ENCODE results near the gene PKDREJ. TPM values are rescaled to one million over a fixed set of nuclear protein-coding genes. Genes with fewer than 3 reads are reported as not detected.

Gene PKDREJ
- polyA plus RNA-seq, 1 donor (not counting 4 experiments of a cell fraction or from before 2014, with no cell fraction given) = 0.01 TPM

- no peak overlapping the region for H3K9ac ChIP-seq (ENCODE audit: control insufficient read depth, extremely low read depth, insufficient read depth, low read length)
- H3K9me3 ChIP-seq (ENCODE audit: control insufficient read depth, low read depth, low read length) = no peaks in the 10 kb centered on the region
- peaks cover 12% of the 10 kb centered on the region for H3K79me2 ChIP-seq (ENCODE audit: control insufficient read depth, insufficient read depth, low read length)
- H2AFZ ChIP-seq (ENCODE audit: control insufficient read depth, low read length) = no peak overlapping the region
- H3K4me2 ChIP-seq (ENCODE audit: control insufficient read depth, extremely low read depth, insufficient read depth, low read depth, low read length) = no peak overlapping the region
- no peaks in the 10 kb centered on the region for H3K27me3 ChIP-seq (ENCODE audit: control insufficient read depth, extremely low read depth, insufficient read depth, low read length)
- H3K9me1 ChIP-seq (ENCODE audit: control insufficient read depth, extremely low read depth, insufficient read depth, low read length) = no peaks in the 10 kb centered on the region
- FAIRE-seq = no peak
- H3K4me1 ChIP-seq (ENCODE audit: control insufficient read depth, extremely low read depth, insufficient read depth, low read length) = no peaks in the 10 kb centered on the region
- peaks cover 1 to 16% of the 10 kb centered on the region in 2 experiments for H3K36me3 ChIP-seq (ENCODE audit: control insufficient read depth in 2 of 2, extremely low read depth in 1 of 2, insufficient read depth in 2 of 2, low read length in 2 of 2)
- no peak overlapping the region for H3K27ac ChIP-seq (ENCODE audit: control insufficient read depth, insufficient read depth, low read length)
- no peak overlapping the region for H3K4me3 ChIP-seq (ENCODE audit: control insufficient read depth in 2 of 3, extremely low read depth in 1 of 3, insufficient read depth in 2 of 3, low read depth in 1 of 3, low read length in 3 of 3)
- no peaks in the 10 kb centered on the region for H4K20me1 ChIP-seq (ENCODE audit: control insufficient read depth, extremely low read depth, insufficient read depth, low read length)
- dilution Hi-C loops (cut with MboI; ENCODE audit: extremely low pct_ligation_motif_present, low sequenced_read_pairs) = no loop called here
- TF ChIP-seq EZH2 (IDR thresholded peaks at IDR 0.05; ENCODE audit: low read length) (no peak), CTCF (optimal IDR thresholded peaks at IDR 0.05 in 1 of 3, IDR thresholded peaks at IDR 0.05 in 1 of 3, conservative IDR thresholded peaks at IDR 0.05 in 1 of 3; ENCODE audit: extremely low read depth in 1 of 3, insufficient read depth in 2 of 3, low read length in 3 of 3) (no peak)
- no peak for DNase-seq (ENCODE audit: low read depth, low spot score)
Observed at GRCh38 chr22:46312056-46312455, 48.9 kb upstream of the PKDREJ start.

- H3K4me2 ChIP-seq (ENCODE audit: control insufficient read depth, extremely low read depth, insufficient read depth, low read depth, low read length) = no peak overlapping the region
- H3K4me3 ChIP-seq (ENCODE audit: control insufficient read depth in 2 of 3, extremely low read depth in 1 of 3, insufficient read depth in 2 of 3, low read depth in 1 of 3, low read length in 3 of 3) = no peak overlapping the region
- no peak overlapping the region for H3K9ac ChIP-seq (ENCODE audit: control insufficient read depth, extremely low read depth, insufficient read depth, low read length)
- DNase-seq (ENCODE audit: low read depth, low spot score) (no peak), FAIRE-seq (no peak)
- H3K4me1 ChIP-seq (ENCODE audit: control insufficient read depth, extremely low read depth, insufficient read depth, low read length) = no peaks in the 10 kb centered on the region
- H3K9me1 ChIP-seq (ENCODE audit: control insufficient read depth, extremely low read depth, insufficient read depth, low read length) = no peaks in the 10 kb centered on the region
- peaks cover 1 to 16% of the 10 kb centered on the region in 2 experiments for H3K36me3 ChIP-seq (ENCODE audit: control insufficient read depth in 2 of 2, extremely low read depth in 1 of 2, insufficient read depth in 2 of 2, low read length in 2 of 2)
- H3K27ac ChIP-seq (ENCODE audit: control insufficient read depth, insufficient read depth, low read length) = no peak overlapping the region
- H3K9me3 ChIP-seq (ENCODE audit: control insufficient read depth, low read depth, low read length) = no peaks in the 10 kb centered on the region
- H3K27me3 ChIP-seq (ENCODE audit: control insufficient read depth, extremely low read depth, insufficient read depth, low read length) = no peaks in the 10 kb centered on the region
- dilution Hi-C loops (cut with MboI; ENCODE audit: extremely low pct_ligation_motif_present, low sequenced_read_pairs) = no loop called here
- no peak for TF ChIP-seq CTCF (optimal IDR thresholded peaks at IDR 0.05 in 1 of 3, IDR thresholded peaks at IDR 0.05 in 1 of 3, conservative IDR thresholded peaks at IDR 0.05 in 1 of 3; ENCODE audit: extremely low read depth in 1 of 3, insufficient read depth in 2 of 3, low read length in 3 of 3)
- no peak for TF ChIP-seq EZH2 (IDR thresholded peaks at IDR 0.05; ENCODE audit: low read length)
- H3K79me2 ChIP-seq (ENCODE audit: control insufficient read depth, insufficient read depth, low read length) = peaks cover 30% of the 10 kb centered on the region
- no peak overlapping the region for H2AFZ ChIP-seq (ENCODE audit: control insufficient read depth, low read length)
- H4K20me1 ChIP-seq (ENCODE audit: control insufficient read depth, extremely low read depth, insufficient read depth, low read length) = peaks cover 2% of the 10 kb centered on the region
Observed at GRCh38 chr22:46309526-46310085, 46.5 kb upstream of the PKDREJ start.

Measured in keratinocyte (primary cell).